KMS-11 (cell line): Measurements from ENCODE around the gene IL1RAPL1.

Source experiments
- H2AFZ ChIP-seq: fragments of 200-600 bp; sonication (generic); 2 replicates; pipeline ENCODE4 v1.6.1; 2016; ENCODE audit warnings: antibody characterized with exemption, mixed run types, low read depth
- H3K27ac ChIP-seq: fragments of 200-600 bp; sonication (generic); 2 replicates; pipeline ENCODE4 v1.6.1; 2016; ENCODE audit warnings: mild to moderate bottlenecking, mixed run types
- H3K27me3 ChIP-seq: fragments of 200-600 bp; sonication (generic); 2 replicates; pipeline ENCODE4 v1.6.1; 2017; ENCODE audit warnings: mild to moderate bottlenecking, low read depth, mixed run types, moderate library complexity; ENCODE audit not compliant: insufficient read depth
- H3K36me3 ChIP-seq: fragments of 200-600 bp; sonication (generic); 2 replicates; pipeline ENCODE4 v1.6.1; 2017; ENCODE audit warnings: mild to moderate bottlenecking, mixed run types; ENCODE audit not compliant: insufficient read depth
- H3K4me1 ChIP-seq: fragments of 200-600 bp; sonication (generic); 2 replicates; pipeline ENCODE4 v1.6.1; 2016; ENCODE audit warnings: mild to moderate bottlenecking, low read depth, mixed run types; ENCODE audit not compliant: poor library complexity, severe bottlenecking
- H3K4me2 ChIP-seq: fragments of 200-600 bp; sonication (generic); 2 replicates; pipeline ENCODE4 v1.7.0; 2016; ENCODE audit warnings: mild to moderate bottlenecking, mixed run types
- H3K4me3 ChIP-seq: fragments of 200-600 bp; sonication (generic); IDR thresholded peaks from 2 replicates; pipeline ENCODE4 v1.6.1; 2017; ENCODE audit warnings: low read depth, low read length, mixed read lengths; ENCODE audit not compliant: insufficient read depth
- H3K79me2 ChIP-seq: fragments of 200-600 bp; sonication (generic); 2 replicates; pipeline ENCODE4 v1.6.1; 2016; ENCODE audit warnings: low read depth, mixed run types; ENCODE audit not compliant: insufficient read depth
- H3K9ac ChIP-seq: fragments of 200-600 bp; sonication (generic); 2 replicates; pipeline ENCODE4 v1.6.1; 2016; ENCODE audit warnings: mild to moderate bottlenecking, mixed run types
- H4K20me1 ChIP-seq: fragments of 200-600 bp; sonication (generic); 2 replicates; pipeline ENCODE4 v1.6.1; 2016; ENCODE audit warnings: mild to moderate bottlenecking, mixed run types; ENCODE audit not compliant: insufficient read depth
- TF ChIP-seq, protein P1 (sequence below): fragments of 200-600 bp; sonication (generic); conservative IDR thresholded peaks from 2 replicates; pipeline ENCODE4 v1.6.1; 2017; ENCODE audit warnings: low read depth, mild to moderate bottlenecking, antibody characterized with exemption, low read length, moderate library complexity, mixed read lengths

Gene IL1RAPL1

DNA sequence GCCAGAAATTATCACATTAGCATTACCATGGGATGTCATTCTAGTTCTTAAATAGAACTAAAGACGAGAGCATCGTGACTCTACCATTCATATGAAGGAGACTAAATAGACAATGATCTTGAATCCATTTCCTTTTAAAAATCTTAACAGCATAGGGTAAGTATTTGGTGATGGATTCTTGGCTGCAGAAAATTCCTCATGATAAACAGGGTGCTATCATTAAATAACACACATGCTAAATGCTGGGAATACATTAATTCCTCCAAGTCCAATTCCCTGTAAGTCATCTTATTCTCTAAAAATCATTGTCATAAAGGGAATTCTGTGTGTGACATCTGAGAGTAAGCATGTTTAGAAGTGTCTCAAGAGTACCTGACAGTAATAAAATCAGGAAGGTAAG is 1157.7 kb downstream of the IL1RAPL1 start:
- H3K4me1 ChIP-seq: no peaks in the 10 kb centered on the region
- H3K4me2 ChIP-seq: no peak overlapping the region
- no peak overlapping the region for H3K4me3 ChIP-seq
- H3K27ac ChIP-seq: no peak overlapping the region
- H3K79me2 ChIP-seq: no peaks in the 10 kb centered on the region
- no peaks in the 10 kb centered on the region for H3K36me3 ChIP-seq
- no peak overlapping the region for H2AFZ ChIP-seq
- TF ChIP-seq, protein P1, sequence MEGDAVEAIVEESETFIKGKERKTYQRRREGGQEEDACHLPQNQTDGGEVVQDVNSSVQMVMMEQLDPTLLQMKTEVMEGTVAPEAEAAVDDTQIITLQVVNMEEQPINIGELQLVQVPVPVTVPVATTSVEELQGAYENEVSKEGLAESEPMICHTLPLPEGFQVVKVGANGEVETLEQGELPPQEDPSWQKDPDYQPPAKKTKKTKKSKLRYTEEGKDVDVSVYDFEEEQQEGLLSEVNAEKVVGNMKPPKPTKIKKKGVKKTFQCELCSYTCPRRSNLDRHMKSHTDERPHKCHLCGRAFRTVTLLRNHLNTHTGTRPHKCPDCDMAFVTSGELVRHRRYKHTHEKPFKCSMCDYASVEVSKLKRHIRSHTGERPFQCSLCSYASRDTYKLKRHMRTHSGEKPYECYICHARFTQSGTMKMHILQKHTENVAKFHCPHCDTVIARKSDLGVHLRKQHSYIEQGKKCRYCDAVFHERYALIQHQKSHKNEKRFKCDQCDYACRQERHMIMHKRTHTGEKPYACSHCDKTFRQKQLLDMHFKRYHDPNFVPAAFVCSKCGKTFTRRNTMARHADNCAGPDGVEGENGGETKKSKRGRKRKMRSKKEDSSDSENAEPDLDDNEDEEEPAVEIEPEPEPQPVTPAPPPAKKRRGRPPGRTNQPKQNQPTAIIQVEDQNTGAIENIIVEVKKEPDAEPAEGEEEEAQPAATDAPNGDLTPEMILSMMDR: no peak
- no peaks in the 10 kb centered on the region for H4K20me1 ChIP-seq
- no peak overlapping the region for H3K9ac ChIP-seq
- no peaks in the 10 kb centered on the region for H3K27me3 ChIP-seq

DNA sequence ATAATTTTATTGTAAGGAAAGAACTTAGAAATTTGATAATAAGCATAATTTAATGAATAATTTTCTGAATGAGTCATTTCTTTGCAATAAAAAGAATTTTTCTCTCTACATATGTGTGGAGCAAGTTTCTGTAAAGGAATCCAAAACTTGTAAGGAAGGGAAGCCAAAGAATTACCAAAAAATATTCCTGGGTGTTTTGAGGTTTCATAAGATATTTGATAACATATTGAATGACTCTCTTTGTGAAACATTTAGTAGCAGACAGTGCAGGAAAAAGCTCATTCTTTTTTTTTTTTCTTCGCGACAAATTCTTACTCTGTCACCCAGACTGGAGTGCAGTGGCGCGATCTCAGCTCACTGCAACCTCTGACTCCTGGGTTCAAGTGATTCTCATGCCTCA is 1159.1 kb downstream of the IL1RAPL1 start:
- TF ChIP-seq, protein P1: no peak
- Histone ChIP-seq H3K36me3 (no peaks in the 10 kb centered on the region), H4K20me1 (no peaks in the 10 kb centered on the region), H3K4me3 (no peak overlapping the region), H2AFZ (no peak overlapping the region), H3K27me3 (no peaks in the 10 kb centered on the region), H3K79me2 (no peaks in the 10 kb centered on the region), H3K27ac (no peak overlapping the region), H3K9ac (no peak overlapping the region), H3K4me1 (no peaks in the 10 kb centered on the region), H3K4me2 (no peak overlapping the region)

DNA sequence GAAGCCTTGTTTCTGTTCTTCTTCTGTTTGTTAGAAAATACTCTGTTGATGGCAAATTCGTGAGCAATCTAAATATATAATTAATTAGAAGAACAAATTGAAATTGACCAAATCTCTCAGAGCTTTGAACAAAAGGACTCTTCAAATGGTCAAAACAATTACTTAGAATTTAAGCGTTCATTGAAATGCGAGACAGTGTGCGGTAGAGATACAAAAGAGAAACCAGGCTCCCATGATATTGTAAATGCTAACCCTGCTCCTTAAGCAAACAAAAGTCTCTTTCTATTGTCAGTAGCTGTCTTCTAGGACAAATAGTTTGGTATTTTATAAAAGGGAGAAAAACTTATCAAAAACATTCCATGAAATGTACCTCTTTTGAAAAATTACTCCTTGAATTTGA is 1174.8 kb downstream of the IL1RAPL1 start:
- no peaks in the 10 kb centered on the region for H3K79me2 ChIP-seq
- H3K36me3 ChIP-seq: no peaks in the 10 kb centered on the region
- TF ChIP-seq, protein P1: no peak
- H3K4me2 ChIP-seq: no peak overlapping the region
- H3K4me1 ChIP-seq: no peaks in the 10 kb centered on the region
- H3K9ac ChIP-seq: no peak overlapping the region
- no peak overlapping the region for H2AFZ ChIP-seq
- no peaks in the 10 kb centered on the region for H3K27me3 ChIP-seq
- H4K20me1 ChIP-seq: no peaks in the 10 kb centered on the region
- no peak overlapping the region for H3K27ac ChIP-seq
- no peak overlapping the region for H3K4me3 ChIP-seq

DNA sequence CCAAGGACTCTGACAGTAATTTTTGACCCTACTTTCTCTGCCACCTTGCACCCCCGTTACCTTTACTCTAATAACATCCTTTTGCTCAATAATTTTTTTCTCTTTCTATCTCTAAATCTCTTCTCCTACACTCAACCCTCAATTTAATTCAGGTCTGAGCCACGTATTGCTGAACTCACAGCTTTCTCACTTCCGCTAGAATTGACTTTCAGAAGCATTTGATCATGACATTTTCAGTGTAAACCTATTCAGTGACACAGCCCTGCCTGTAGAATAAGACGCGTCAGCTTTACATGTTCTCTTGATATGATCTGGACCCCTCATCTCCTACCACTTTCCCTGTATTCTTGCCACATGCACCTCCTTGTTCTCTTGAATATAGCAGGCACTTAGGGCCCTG is 1188.6 kb downstream of the IL1RAPL1 start:
- H3K27ac ChIP-seq: no peak overlapping the region
- H3K4me3 ChIP-seq: no peak overlapping the region
- no peaks in the 10 kb centered on the region for H3K27me3 ChIP-seq
- H3K79me2 ChIP-seq: no peaks in the 10 kb centered on the region
- H3K4me1 ChIP-seq: no peaks in the 10 kb centered on the region
- TF ChIP-seq, protein P1: no peak
- H3K9ac ChIP-seq: no peak overlapping the region
- H3K36me3 ChIP-seq: no peaks in the 10 kb centered on the region
- no peak overlapping the region for H2AFZ ChIP-seq
- H3K4me2 ChIP-seq: no peak overlapping the region
- no peaks in the 10 kb centered on the region for H4K20me1 ChIP-seq

DNA sequence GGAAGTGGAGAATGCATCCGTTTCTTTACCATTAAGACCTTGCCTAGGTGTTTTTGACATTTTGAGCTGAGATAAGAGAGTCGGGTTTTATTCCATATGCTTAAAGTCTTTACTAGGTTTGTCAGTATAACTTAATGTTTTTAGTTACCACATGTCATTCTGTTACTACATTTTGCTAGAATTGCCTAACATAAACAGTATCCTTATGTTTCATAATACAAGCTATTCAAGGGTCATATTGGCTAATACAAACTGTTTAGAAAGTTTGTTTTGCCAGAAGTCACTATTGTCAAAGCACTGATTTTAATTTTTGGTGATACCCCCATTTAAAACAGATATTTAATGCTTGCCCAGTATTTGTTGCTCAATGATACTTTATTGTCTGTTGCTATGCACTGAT is 1200.4 kb downstream of the IL1RAPL1 start:
- H2AFZ ChIP-seq: no peak overlapping the region
- no peaks in the 10 kb centered on the region for H4K20me1 ChIP-seq
- no peak overlapping the region for H3K9ac ChIP-seq
- no peaks in the 10 kb centered on the region for H3K4me1 ChIP-seq
- H3K79me2 ChIP-seq: no peaks in the 10 kb centered on the region
- H3K27me3 ChIP-seq: no peaks in the 10 kb centered on the region
- H3K4me3 ChIP-seq: no peak overlapping the region
- no peaks in the 10 kb centered on the region for H3K36me3 ChIP-seq
- H3K27ac ChIP-seq: no peak overlapping the region
- TF ChIP-seq, protein P1: no peak
- no peak overlapping the region for H3K4me2 ChIP-seq
